ENCODE measurements around the gene RNF44.

The RNF44 gene

DNA sequence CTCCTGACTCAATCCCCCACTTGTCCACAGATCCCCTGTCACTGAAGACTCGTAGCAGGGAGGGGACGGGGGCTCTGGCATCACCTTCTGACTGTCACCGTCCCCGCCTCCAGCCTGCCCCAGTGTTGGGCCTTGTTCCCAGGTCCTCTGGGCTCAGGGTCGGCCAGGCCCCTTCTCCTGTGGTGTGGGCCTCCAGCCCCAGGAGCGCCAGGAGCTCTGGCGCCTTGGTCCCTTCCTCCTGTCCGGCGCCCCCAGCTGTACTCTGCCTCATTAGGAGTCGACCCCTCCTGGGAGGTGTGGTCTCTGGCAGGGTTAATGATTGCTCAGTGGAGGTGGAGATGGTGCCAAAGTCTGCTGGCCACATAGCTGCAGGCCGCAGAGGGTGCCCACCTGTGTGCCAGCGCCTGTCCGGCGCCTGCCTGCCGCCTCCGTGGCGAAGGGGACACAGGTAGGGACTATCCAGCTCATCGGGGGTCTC is 11.8 kb upstream of the RNF44 start, which contains the start of gene CDHR2:
TSS of gene CDHR2 (plus strand) at position 376 of the 478 bp plus-strand sequence. CDS start 16,011 bp downstream, outside the sequence.
- CTCF ChIA-PET, result interaction anchor here (0.7 to 2.4 kb wide), 2 partner anchors 25 to 109 kb away, joined by 3 to 15 read pairs; no protein-coding TSS in a partner anchor
- DNase-seq (ENCODE audit: extremely low spot score), result no peak
- TF ChIP-seq, protein P1, sequence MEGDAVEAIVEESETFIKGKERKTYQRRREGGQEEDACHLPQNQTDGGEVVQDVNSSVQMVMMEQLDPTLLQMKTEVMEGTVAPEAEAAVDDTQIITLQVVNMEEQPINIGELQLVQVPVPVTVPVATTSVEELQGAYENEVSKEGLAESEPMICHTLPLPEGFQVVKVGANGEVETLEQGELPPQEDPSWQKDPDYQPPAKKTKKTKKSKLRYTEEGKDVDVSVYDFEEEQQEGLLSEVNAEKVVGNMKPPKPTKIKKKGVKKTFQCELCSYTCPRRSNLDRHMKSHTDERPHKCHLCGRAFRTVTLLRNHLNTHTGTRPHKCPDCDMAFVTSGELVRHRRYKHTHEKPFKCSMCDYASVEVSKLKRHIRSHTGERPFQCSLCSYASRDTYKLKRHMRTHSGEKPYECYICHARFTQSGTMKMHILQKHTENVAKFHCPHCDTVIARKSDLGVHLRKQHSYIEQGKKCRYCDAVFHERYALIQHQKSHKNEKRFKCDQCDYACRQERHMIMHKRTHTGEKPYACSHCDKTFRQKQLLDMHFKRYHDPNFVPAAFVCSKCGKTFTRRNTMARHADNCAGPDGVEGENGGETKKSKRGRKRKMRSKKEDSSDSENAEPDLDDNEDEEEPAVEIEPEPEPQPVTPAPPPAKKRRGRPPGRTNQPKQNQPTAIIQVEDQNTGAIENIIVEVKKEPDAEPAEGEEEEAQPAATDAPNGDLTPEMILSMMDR (IDR thresholded peaks at IDR 0.05; ENCODE audit: control extremely low read depth, extremely low read depth, low read depth, missing control alignments), result no peak
- POLR2A ChIA-PET, result no interaction called here

DNA sequence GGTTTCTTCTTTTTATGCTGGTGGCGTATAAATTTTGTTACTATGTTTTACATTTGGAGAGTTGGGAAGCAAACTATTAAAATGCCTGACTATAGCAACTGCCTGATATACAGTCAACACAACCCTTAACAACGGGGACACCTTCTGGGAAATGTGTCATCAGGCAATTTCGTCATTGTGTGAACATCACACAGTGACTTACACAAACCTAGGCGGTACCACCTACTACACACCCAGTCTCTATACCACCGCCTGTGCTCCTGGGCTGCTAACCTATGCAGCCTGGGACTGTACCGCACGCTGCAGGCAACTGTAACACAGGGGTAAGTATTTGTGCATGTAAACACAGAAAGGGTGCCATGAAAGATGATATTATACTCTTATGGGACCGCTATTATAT is 10.6 kb upstream of the RNF44 start:
- ChIA-PET POLR2A (no interaction called here), CTCF (no interaction called here)
- DNase-seq (ENCODE audit: extremely low spot score), result no peak
- TF ChIP-seq, protein P1 (IDR thresholded peaks at IDR 0.05; ENCODE audit: control extremely low read depth, extremely low read depth, low read depth, missing control alignments), result no peak

DNA sequence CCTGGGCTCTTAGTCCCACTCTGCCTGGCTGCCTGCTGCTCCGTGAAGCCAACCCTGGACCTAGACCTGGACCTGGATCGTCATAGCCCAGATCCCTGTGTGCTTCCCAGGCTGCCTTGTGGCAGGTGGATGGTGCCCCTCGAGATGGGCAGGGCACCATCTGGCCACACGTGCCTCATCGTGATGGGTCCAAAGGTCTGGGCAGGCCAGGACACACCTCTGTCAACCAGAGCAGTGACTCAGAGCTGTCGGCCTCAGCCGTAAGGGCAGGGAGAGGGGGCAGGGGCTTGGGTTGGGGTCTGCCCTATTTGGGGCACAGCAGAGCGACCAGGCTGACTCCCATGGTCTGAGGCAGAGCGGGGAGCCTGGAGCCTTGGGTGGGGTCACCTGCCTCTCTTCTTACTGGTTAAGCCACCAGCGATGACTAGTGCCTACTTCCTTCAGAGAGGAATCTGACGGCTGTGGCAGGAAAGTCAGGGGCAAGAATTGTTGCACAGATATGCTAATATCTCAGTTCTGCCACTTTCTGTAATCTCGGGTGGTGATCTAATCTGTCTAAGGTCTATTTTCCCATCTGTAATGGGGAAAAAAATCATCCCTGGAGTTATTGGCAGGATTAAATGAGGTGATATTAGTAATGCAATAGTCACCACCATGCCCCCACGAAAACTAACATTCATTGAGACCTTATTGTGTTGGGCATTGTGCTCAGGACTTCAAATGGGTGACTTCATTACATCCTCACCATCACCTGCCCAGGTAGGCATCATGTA is 8.7 kb upstream of the RNF44 start:
- DNase-seq (ENCODE audit: extremely low spot score), result no peak
- ChIA-PET CTCF (interaction anchor here (1.2 kb wide), 1 partner anchor 115 kb away, joined by 3 read pairs; no protein-coding TSS in a partner anchor), POLR2A (no interaction called here)
- TF ChIP-seq, protein P1 (IDR thresholded peaks at IDR 0.05; ENCODE audit: control extremely low read depth, extremely low read depth, low read depth, missing control alignments), result no peak

DNA sequence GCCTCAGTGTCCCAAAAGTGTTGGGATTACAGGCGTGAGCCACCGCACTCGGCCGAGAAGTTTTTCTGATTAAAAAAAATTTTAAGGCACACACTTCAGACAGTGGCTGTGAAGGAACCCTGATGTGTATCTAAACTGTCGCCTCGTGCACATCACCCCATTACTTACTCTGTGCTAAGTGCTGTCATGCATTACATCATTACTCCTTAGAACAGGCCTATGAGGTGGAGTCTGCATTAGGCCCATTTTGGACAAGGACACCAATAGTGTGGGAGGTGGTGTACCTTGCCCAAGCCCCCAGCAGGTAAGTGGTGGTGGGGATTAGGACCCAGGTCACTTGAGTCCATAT is 8.2 kb upstream of the RNF44 start:
- no peak for DNase-seq (ENCODE audit: extremely low spot score)
- ChIA-PET CTCF (interaction anchor here (1.5 kb wide), 1 partner anchor 87 kb away, joined by 3 read pairs; no protein-coding TSS in a partner anchor), POLR2A (no interaction called here)
- TF ChIP-seq, protein P1 (IDR thresholded peaks at IDR 0.05; ENCODE audit: control extremely low read depth, extremely low read depth, low read depth, missing control alignments), result no peak

DNA sequence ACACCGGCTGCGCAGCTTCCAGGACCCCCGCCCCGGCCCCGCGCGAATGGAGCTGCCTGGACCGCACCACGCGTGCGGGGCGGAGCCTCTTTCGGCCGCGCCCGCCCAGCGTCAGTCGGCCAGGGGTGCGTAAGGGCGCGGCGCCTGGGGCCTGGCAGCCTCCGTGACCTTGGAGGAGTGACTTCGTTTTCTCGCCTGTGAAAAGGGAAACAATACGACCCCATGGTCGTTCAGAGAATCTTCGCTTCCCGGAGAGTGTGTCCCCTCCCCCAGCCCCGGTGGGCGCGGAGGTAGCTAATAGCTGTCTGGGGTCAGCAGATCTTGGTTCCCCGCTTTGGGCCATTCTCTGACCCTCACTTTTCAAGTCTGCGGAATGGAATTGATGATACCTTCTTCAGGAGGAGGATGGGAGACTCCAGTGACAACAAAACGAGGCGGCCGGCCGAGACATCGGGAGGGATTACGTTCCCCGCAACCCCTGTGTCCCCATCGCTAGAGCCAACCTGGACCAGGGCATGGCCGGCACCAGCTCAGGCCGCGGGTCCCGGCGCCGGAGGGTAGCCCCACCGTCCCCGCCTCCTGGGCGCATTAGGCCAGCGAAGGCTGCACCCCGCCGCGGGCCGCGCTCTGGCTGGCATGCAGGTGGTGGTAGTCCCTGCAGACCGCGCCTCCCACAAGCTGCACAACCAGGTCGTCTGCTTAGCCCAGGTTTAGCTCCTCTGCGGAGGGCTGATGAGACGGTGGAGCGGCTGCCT is 6.4 kb upstream of the RNF44 start:
- TF ChIP-seq, protein P1 (IDR thresholded peaks at IDR 0.05; ENCODE audit: control extremely low read depth, extremely low read depth, low read depth, missing control alignments), result peak; percentile 6
- peak; percentile 73 for DNase-seq (ENCODE audit: extremely low spot score)
- POLR2A ChIA-PET, result interaction anchor here (0.5 to 0.6 kb wide), 4 partner anchors 22 to 367 kb away, joined by 3 to 7 read pairs (median 4); partner anchors contain the start of gene FAF2
- CTCF ChIA-PET, result interaction anchor here (0.7 to 2.8 kb wide), 15 partner anchors 9 to 181 kb away, joined by 3 to 32 read pairs (median 5); partner anchors contain the start of genes CLTB, FAF2, KIAA1191 and TSPAN17
